Adrenal gland (tissue), 5 donors: ENCODE measurements around the gene SLC22A17.

Source experiments
- POLR2A ChIP-seq, 2 donors: fragments of 450-650 bp; IDR thresholded peaks; one replicate each; pipeline ENCODE4 v1.6.1; 2017; ENCODE audit warnings: antibody characterized with exemption in 2 of 2, mild to moderate bottlenecking in 2 of 2, moderate library complexity in 1 of 2
- TF ChIP-seq, protein P1 (sequence below), 6 experiments: fragments of 450-650 bp in 4 of 6; fragments of 200-600 bp in 2 of 6; sonication (generic) in 1 of 6; IDR thresholded peaks; 1 replicate in 5 of 6; 2 replicates in 1 of 6; pipeline versions ENCODE4 v1.5.1 to v1.8.0; 2016 to 2021; ENCODE audit warnings: antibody characterized with exemption in 6 of 6, mild to moderate bottlenecking in 2 of 6, moderate library complexity in 1 of 6
- donor health status: DM: no; HTN: no; CAD: no.

GRCh38 chr14:23398348-23398747, 45.7 kb upstream of the SLC22A17 start:
- TF ChIP-seq, protein P1, sequence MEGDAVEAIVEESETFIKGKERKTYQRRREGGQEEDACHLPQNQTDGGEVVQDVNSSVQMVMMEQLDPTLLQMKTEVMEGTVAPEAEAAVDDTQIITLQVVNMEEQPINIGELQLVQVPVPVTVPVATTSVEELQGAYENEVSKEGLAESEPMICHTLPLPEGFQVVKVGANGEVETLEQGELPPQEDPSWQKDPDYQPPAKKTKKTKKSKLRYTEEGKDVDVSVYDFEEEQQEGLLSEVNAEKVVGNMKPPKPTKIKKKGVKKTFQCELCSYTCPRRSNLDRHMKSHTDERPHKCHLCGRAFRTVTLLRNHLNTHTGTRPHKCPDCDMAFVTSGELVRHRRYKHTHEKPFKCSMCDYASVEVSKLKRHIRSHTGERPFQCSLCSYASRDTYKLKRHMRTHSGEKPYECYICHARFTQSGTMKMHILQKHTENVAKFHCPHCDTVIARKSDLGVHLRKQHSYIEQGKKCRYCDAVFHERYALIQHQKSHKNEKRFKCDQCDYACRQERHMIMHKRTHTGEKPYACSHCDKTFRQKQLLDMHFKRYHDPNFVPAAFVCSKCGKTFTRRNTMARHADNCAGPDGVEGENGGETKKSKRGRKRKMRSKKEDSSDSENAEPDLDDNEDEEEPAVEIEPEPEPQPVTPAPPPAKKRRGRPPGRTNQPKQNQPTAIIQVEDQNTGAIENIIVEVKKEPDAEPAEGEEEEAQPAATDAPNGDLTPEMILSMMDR (IDR thresholded peaks at IDR 0.05), result no peak
- TF ChIP-seq POLR2A (IDR thresholded peaks at IDR 0.05), result no peak
